ENCODE data around the gene ARHGAP42. TPM values are rescaled to one million over a fixed set of nuclear protein-coding genes. Genes with fewer than 3 reads are reported as not detected.
"Not testable (repeated sequence)": the region's sequence is repeated elsewhere in the genome, so short reads cannot be mapped to it uniquely, and the experiment has no call there.

Gene ARHGAP42, protein sequence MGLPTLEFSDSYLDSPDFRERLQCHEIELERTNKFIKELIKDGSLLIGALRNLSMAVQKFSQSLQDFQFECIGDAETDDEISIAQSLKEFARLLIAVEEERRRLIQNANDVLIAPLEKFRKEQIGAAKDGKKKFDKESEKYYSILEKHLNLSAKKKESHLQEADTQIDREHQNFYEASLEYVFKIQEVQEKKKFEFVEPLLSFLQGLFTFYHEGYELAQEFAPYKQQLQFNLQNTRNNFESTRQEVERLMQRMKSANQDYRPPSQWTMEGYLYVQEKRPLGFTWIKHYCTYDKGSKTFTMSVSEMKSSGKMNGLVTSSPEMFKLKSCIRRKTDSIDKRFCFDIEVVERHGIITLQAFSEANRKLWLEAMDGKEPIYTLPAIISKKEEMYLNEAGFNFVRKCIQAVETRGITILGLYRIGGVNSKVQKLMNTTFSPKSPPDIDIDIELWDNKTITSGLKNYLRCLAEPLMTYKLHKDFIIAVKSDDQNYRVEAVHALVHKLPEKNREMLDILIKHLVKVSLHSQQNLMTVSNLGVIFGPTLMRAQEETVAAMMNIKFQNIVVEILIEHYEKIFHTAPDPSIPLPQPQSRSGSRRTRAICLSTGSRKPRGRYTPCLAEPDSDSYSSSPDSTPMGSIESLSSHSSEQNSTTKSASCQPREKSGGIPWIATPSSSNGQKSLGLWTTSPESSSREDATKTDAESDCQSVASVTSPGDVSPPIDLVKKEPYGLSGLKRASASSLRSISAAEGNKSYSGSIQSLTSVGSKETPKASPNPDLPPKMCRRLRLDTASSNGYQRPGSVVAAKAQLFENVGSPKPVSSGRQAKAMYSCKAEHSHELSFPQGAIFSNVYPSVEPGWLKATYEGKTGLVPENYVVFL
- total RNA-seq: 1 to 10 TPM; 1.6 to 5.1 TPM

DNA sequence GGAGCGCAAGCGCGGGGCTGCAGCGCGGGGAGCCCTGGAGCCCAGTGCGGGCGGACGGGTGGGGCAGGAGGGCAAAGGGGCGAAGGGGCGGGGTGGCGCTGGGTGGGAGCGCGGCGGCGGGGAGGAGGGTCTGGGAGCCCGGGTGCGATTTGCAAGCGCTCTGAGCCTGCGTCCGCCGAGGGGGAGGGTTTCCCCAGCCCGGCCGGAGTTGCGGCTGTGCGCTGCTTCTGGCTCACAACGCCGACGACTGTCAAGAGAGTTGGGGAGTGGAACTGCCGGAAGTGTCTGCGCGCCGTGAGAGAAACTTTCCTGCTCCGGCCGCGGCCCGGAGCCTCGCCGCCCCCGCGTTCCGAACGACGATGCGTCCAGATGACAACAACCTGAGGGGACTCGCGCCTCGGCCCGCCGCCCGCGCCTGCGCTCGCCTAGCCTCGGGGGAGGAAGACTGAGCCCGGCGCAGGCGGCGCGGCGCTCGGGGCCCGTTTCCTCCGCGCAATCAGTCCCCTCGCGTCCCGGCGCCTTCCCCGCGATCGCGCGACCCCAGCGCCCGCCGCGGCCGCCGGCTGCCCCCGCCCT lies at the start of gene ARHGAP42:
Gene ARHGAP42, plus strand, starts transcription at position 235 of the 576 bp plus-strand sequence. CDS start 391 bp downstream, outside the sequence.
- ATAC-seq: peak; percentile 84 to 91
- H3K27me3 Mint-ChIP-seq: no peaks in the 10 kb centered on the region
- H3K36me3 Mint-ChIP-seq: no peaks in the 10 kb centered on the region
- peak within 1 kb of the TSS; percentile 89 for H3K4me3 Mint-ChIP-seq
- peak within 1 kb of the TSS; percentile 12 to 81 for H3K27ac Mint-ChIP-seq
- peak; percentile 87 for DNase-seq (ENCODE audit: low spot score)
- H3K9me3 Mint-ChIP-seq: no peaks in the 10 kb centered on the region
- peaks cover 20 to 32% of the 10 kb centered on the region in 2 donors for H3K4me1 Mint-ChIP-seq (ENCODE audit: low read depth in 2 of 2)

DNA sequence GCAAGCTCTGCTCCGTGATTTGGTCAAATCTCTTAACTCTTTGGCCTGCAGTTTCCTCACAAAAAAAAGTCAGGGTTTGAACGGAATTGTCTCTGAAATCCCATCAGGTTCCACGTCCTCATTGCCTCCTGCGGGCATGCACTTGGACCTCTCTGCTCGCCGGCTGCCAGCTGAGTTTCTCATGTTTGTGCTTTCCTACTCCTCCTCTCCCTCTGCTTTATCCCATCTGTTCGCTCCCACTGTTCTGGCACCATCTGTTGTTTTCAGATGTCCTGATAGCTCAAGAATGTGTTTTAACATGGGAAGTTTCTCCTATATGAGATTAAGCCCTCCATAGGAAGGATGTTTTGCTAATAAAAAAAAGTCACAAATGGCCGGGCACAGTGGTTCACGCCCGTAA lies 49.4 kb upstream of the ARHGAP42 start:
- Mint-ChIP-seq H3K27me3 (peaks cover 0 to 6% of the 10 kb centered on the region in 2 donors), H3K9me3 (peaks cover 3% of the 10 kb centered on the region), H3K36me3 (no peaks in the 10 kb centered on the region), H3K27ac (no peak overlapping the region), H3K4me3 (no peak overlapping the region), H3K4me1 (ENCODE audit: low read depth in 2 of 2) (no peaks in the 10 kb centered on the region)
- no peak for ATAC-seq
- DNase-seq (ENCODE audit: low spot score): no peak

DNA sequence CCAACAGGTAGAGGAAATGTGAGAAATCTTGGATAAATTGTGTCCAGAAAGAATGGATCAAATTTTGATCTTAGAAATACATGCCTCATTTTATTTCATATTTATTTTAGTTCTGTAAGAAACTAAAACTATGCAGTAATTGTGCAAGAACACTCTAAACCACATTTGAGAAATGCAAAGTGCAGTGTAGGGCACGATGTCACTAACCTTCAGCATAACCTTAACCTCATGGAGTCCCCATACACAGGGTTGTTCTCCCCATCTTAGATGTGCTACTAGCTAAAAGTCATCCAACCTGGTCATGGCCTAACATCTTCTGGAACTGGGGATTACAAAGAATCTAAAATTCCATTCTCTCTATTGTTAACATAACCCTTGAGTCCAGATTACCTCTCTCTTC lies 48.4 kb upstream of the ARHGAP42 start:
- Mint-ChIP-seq H3K27me3 (peaks cover 0 to 3% of the 10 kb centered on the region in 2 donors), H3K4me1 (ENCODE audit: low read depth in 2 of 2) (no peaks in the 10 kb centered on the region), H3K4me3 (no peak overlapping the region), H3K9me3 (peaks cover 3% of the 10 kb centered on the region), H3K36me3 (no peaks in the 10 kb centered on the region), H3K27ac (no peak overlapping the region)
- DNase-seq (ENCODE audit: low spot score) (no peak), ATAC-seq (no peak)

DNA sequence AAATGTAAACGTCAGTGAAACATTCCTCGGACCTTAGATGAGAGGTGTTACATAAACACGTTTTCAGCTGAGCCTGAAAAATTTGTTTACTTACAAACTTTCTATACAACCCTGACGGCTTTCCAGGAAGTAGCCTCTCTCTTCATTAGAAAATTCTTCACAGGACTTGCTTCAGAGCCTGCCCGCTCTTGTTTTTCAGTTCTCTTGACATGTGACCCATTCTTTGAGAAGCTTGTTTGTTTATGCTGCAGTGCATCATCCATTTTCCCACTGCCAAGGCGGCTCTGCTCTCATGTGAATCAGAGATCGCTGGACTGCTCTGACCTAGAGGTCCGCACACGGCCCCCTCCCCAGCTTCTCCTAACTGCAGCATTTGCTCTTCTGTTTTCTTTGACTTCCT lies 47.9 kb upstream of the ARHGAP42 start:
- Mint-ChIP-seq H3K27ac (no peak overlapping the region), H3K36me3 (no peaks in the 10 kb centered on the region), H3K27me3 (peaks cover 1 to 3% of the 10 kb centered on the region in 2 donors), H3K4me3 (no peak overlapping the region), H3K9me3 (peaks cover 3% of the 10 kb centered on the region), H3K4me1 (ENCODE audit: low read depth in 2 of 2) (no peaks in the 10 kb centered on the region)
- ATAC-seq: no peak
- no peak for DNase-seq (ENCODE audit: low spot score)

DNA sequence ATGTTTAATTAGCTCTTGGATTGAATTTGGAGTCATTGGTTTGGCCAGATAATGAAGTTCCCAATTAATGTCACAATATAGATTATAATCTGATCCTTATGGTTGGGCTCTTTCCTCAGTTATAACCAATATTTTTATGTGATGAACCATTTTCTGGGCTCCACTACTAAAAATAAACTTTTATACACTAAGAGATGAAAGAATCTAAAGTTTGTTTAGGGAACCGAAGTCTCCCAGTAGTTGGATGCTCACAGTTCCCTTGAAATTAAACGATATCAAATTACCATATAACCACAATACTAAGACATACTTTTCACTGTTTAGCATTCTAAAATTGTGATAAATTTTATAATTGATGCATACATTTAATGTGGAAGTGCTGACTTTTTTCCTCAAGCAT lies 47.0 kb upstream of the ARHGAP42 start:
- no peaks in the 10 kb centered on the region for H3K4me1 Mint-ChIP-seq (ENCODE audit: low read depth in 2 of 2)
- H3K9me3 Mint-ChIP-seq: peaks cover under 1% of the 10 kb centered on the region

DNA sequence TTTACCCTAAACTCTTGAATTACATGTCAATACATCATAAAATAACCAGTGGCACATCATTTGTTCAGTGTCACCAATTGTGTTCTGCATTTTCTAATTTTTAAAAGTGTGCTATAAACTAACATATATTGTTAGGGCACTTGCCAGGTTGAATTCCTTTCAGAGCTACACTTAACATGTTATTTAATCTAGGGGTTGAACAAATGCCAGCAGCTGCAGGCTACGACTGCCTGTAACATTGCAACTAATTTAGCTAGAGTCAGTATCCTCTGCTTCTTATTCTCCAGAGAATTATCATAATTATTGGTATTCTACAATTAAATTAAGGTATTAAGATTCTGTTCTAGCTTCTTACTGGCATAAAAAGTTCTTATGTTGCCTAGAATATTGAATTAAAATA lies 46.4 kb upstream of the ARHGAP42 start:
- Mint-ChIP-seq H3K9me3 (no peaks in the 10 kb centered on the region), H3K27ac (no peak overlapping the region), H3K4me3 (no peak overlapping the region), H3K27me3 (peaks cover 3 to 10% of the 10 kb centered on the region in 2 donors), H3K36me3 (no peaks in the 10 kb centered on the region), H3K4me1 (ENCODE audit: low read depth in 2 of 2) (peaks cover 0 to 1% of the 10 kb centered on the region in 2 donors)
- DNase-seq (ENCODE audit: low spot score): no peak
- ATAC-seq: no peak

More for the DNA sequence above, 47.0 kb upstream of the ARHGAP42 start:
- Mint-ChIP-seq H3K27me3 (peaks cover 3 to 10% of the 10 kb centered on the region in 2 donors), H3K27ac (no peak overlapping the region), H3K4me3 (no peak overlapping the region), H3K36me3 (no peaks in the 10 kb centered on the region)
- DNase-seq (ENCODE audit: low spot score): no peak
- no peak for ATAC-seq

DNA sequence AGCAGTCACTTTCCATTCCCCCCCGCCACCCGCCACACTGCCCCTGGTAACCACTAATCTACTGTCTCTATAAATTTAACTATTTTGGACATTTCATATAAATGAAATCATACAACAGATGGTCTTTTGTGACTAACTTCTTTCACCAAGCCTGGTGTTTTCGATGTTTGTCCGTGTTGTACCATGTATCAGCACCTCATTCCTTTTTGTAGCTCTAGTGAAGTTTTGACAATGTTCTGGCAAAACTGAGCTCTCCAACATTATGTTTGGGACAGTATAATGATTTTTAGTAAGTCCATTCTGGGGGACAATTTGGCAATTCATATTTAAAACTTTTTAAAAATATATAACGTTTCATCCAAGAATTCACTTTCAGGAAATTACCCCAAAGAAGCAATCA lies 45.6 kb upstream of the ARHGAP42 start:
- DNase-seq (ENCODE audit: low spot score): no peak
- Mint-ChIP-seq H3K27me3 (peaks cover 3 to 10% of the 10 kb centered on the region in 2 donors), H3K4me3 (no peak overlapping the region), H3K4me1 (ENCODE audit: low read depth in 2 of 2) (peaks cover 4 to 9% of the 10 kb centered on the region in 2 donors), H3K36me3 (no peaks in the 10 kb centered on the region), H3K9me3 (no peaks in the 10 kb centered on the region), H3K27ac (no peak overlapping the region)
- no peak for ATAC-seq

DNA sequence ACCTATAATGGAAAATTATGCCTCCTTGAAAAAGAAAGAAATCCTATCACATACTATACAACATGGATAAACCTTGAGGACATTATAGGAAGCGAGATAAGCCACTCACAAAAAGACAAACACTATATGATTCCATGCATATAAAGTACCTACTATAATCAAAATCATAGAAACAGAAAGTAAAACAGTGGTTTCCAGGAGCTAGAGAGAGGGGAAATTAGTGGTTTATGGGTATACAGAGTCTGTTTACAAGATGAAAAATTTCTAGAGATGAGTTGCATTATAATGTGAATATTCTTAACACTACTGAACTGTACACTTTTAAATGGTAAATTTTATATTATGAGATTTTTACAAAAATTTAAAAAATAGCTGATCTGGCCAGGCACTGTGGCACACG lies 40.5 kb upstream of the ARHGAP42 start:
- Mint-ChIP-seq H3K9me3 (peaks cover 3% of the 10 kb centered on the region), H3K27ac (peak overlapping the region in 1 of 2 donors; percentile 40), H3K4me1 (ENCODE audit: low read depth in 2 of 2) (peaks cover 5 to 11% of the 10 kb centered on the region in 2 donors), H3K4me3 (no peak overlapping the region), H3K36me3 (peaks cover 5% of the 10 kb centered on the region), H3K27me3 (peaks cover 4 to 19% of the 10 kb centered on the region in 2 donors)
- ATAC-seq (no peak), DNase-seq (ENCODE audit: low spot score) (no peak)

DNA sequence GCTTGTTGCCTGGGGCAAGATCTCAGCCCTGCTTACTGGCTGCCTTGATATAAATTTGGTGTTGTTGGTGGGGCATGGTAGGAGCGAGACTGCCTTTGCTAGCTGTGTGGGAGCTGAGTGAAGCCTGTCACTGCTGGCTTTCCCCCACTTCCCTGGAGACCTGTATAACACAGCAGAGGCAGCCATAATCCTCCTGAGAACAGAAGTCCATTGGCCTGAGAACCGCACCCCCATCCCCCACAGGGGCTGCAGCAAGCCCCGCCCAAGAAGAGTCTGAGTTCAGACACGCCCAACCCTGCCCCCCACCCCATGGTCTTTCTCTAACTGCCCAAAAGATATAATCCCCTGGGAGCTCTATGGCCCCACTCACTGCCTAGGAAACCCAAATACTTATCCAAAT lies 39.2 kb upstream of the ARHGAP42 start:
- Mint-ChIP-seq H3K27me3 (peaks cover 7 to 32% of the 10 kb centered on the region in 2 donors), H3K9me3 (peaks cover 3% of the 10 kb centered on the region), H3K4me1 (ENCODE audit: low read depth in 2 of 2) (peaks cover 5 to 11% of the 10 kb centered on the region in 2 donors), H3K36me3 (peaks cover 16% of the 10 kb centered on the region), H3K4me3 (no peak overlapping the region), H3K27ac (no peak overlapping the region)
- DNase-seq (ENCODE audit: low spot score) (no peak), ATAC-seq (no peak)

DNA sequence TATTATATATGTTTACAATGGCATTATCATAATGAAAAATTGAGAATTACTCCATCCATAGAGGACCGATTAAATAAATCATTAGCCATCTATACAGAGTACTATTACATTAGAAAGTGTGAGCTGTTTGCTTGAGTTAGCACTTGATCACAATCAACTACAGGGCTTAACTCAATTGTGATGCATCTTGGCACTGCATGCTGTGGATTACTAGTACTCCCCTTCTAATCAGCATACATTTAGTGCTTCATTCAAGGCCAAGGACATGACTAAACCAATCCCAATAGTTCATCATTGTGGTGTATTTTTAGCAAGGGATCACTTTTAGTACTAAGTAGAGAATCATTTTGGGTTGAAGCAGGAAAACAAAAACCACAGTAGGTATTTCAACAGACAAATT lies 23.5 kb upstream of the ARHGAP42 start:
- Mint-ChIP-seq H3K9me3 (no peaks in the 10 kb centered on the region), H3K4me1 (ENCODE audit: low read depth in 2 of 2) (no peaks in the 10 kb centered on the region), H3K36me3 (no peaks in the 10 kb centered on the region), H3K27ac (no peak overlapping the region), H3K4me3 (no peak overlapping the region), H3K27me3 (peaks cover 0 to 2% of the 10 kb centered on the region in 2 donors)
- no peak for ATAC-seq
- no peak for DNase-seq (ENCODE audit: low spot score)

DNA sequence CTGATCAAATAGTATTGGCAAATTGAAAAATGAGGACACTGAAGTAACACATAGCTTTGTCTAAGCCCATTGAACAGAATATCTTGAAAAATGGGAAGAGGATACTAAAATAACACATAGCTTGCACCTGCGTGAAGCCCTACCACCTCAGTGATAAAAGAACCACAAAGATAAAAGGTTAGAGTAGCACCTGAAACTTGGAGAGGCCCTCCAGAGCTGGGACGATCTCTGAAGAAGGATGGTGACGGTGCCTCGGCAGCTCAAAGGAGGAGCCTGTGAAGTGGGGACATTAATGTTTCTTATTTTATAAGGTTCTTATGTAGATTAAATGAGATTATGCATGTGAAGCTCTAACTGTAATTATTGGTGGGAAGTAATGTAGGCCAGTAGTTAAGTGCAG lies 23.1 kb upstream of the ARHGAP42 start:
- Mint-ChIP-seq H3K4me3 (no peak overlapping the region), H3K9me3 (no peaks in the 10 kb centered on the region), H3K27ac (no peak overlapping the region), H3K36me3 (no peaks in the 10 kb centered on the region), H3K27me3 (peaks cover 0 to 2% of the 10 kb centered on the region in 2 donors), H3K4me1 (ENCODE audit: low read depth in 2 of 2) (no peaks in the 10 kb centered on the region)
- ATAC-seq (no peak), DNase-seq (ENCODE audit: low spot score) (no peak)

DNA sequence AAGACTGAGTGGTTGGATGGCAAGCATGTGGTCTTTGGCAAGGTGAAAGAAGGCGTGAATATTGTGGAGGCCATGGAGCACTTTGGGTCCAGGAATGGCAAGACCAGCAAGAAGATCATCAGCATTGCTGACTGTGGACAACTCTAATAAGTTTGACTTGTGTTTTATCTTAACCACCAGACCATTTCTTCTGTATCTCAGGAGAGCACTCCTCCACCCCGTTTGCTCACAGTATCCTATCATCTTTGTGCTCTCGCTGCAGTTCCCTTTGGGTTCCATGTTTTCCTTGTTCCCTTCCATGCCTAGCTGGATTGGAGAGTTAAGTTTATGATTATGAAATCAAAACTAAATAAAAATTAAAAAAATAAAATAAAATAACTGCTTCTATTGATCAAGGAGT lies 20.3 kb upstream of the ARHGAP42 start:
- H3K27me3 Mint-ChIP-seq; H3K4me1 Mint-ChIP-seq (ENCODE audit: low read depth in 2 of 2); DNase-seq (ENCODE audit: low spot score); H3K9me3 Mint-ChIP-seq; H3K27ac Mint-ChIP-seq; H3K36me3 Mint-ChIP-seq; ATAC-seq; H3K4me3 Mint-ChIP-seq: not testable (repeated sequence)

DNA sequence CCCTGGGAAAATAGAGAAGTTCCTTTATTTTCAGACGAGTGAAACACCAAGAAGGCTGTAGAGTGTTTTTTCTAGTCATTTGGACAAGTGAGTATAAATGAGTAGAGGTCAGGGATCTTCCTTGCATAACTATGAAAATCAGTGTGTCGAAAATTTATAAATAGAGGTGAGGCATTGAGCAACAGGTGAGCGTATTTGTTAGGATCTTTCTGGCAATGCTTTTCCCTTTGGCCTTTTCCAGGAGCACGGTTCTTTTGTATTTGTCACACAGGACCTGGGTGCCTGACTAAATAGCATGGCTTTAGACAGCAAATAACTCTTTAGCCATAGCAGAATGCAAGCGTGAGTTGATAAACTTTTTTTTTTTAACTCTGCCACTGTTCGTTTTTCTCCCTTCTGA lies 19.6 kb upstream of the ARHGAP42 start:
- Mint-ChIP-seq H3K4me3 (no peak overlapping the region), H3K4me1 (ENCODE audit: low read depth in 2 of 2) (no peaks in the 10 kb centered on the region), H3K36me3 (no peaks in the 10 kb centered on the region), H3K27ac (no peak overlapping the region), H3K27me3 (peaks cover 0 to 8% of the 10 kb centered on the region in 2 donors), H3K9me3 (no peaks in the 10 kb centered on the region)
- ATAC-seq (no peak), DNase-seq (ENCODE audit: low spot score) (no peak)

DNA sequence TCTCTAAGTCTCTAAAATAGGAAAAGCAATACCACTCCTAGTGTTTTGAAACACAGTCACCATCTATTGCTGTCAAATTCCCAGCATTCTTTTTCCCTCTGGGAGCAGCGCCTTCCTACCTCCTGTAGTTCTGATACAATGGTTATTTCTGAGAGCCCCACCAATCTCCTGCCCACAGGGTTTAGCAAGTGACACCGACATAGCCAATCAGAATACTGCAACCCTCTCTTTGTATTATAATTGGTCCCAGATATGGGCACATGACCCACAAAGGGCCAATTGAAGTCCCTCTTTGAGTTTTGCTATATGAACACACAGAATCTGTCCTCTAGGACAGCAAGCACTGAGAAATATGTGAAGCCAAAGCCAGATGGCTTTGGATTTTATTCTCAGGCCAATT lies 16.9 kb upstream of the ARHGAP42 start:
- ATAC-seq: no peak

More for the DNA sequence above, 16.9 kb upstream of the ARHGAP42 start:
- H3K4me3 Mint-ChIP-seq: no peak overlapping the region
- H3K36me3 Mint-ChIP-seq: no peaks in the 10 kb centered on the region
- no peaks in the 10 kb centered on the region for H3K4me1 Mint-ChIP-seq (ENCODE audit: low read depth in 2 of 2)
- DNase-seq (ENCODE audit: low spot score): no peak
- H3K27ac Mint-ChIP-seq: no peak overlapping the region
- H3K27me3 Mint-ChIP-seq: peaks cover 0 to 8% of the 10 kb centered on the region in 2 donors
- H3K9me3 Mint-ChIP-seq: no peaks in the 10 kb centered on the region

Measured in natural killer cell treated with Interleukin-12 subunit alpha and Interleukin-12 subunit beta and Interleukin-15 and Interleukin-18, amount 100 ng/mL, for 72 hours (primary cell).